Neural progenitor cell (in vitro differentiated cells): Measurements from ENCODE around the gene CEP76. TPM values are rescaled to one million over a fixed set of nuclear protein-coding genes. Genes with fewer than 3 reads are reported as not detected.

Experiments
- DNase-seq: peaks from one replicate; pipeline ENCODE4 v3.0.0-alpha.2; 2016; ENCODE audit warnings: low spot score
- H2AFZ ChIP-seq: fragments of 200-600 bp; sonication (generic); replicated peaks from 2 replicates; pipeline ENCODE4 v1.6.1; 2016; ENCODE audit warnings: antibody characterized with exemption
- H3F3A ChIP-seq: fragments of 200-600 bp; sonication (generic); 2 replicates; pipeline ENCODE4 v1.6.1; 2016; ENCODE audit warnings: antibody characterized with exemption, low read depth
- H3K27ac ChIP-seq: fragments of 200-600 bp; sonication (generic); 2 replicates; pipeline ENCODE4 v1.5.1; 2016; ENCODE audit warnings: mild to moderate bottlenecking
- H3K27me3 ChIP-seq: fragments of 200-600 bp; sonication (generic); 2 replicates; pipeline ENCODE4 v1.6.1; 2016; ENCODE audit warnings: mild to moderate bottlenecking, moderate library complexity
- H3K36me3 ChIP-seq: fragments of 200-600 bp; sonication (generic); 2 replicates; pipeline ENCODE4 v1.5.1; 2016
- H3K4me1 ChIP-seq: fragments of 200-600 bp; sonication (generic); 2 replicates; pipeline ENCODE4 v1.6.1; 2016; ENCODE audit warnings: mixed run types
- H3K4me2 ChIP-seq: fragments of 200-600 bp; sonication (generic); 2 replicates; pipeline ENCODE4 v1.6.1; 2016
- H3K4me3 ChIP-seq: fragments of 200-600 bp; sonication (generic); 2 replicates; pipeline ENCODE4 v1.5.1; 2016
- H3K79me2 ChIP-seq: fragments of 200-600 bp; sonication (generic); 2 replicates; pipeline ENCODE4 v1.6.1; 2016; ENCODE audit warnings: low read depth
- H3K9ac ChIP-seq: fragments of 200-600 bp; sonication (generic); 2 replicates; pipeline ENCODE4 v1.6.1; 2016
- H3K9me3 ChIP-seq: fragments of 200-600 bp; sonication (generic); 2 replicates; pipeline ENCODE4 v1.5.1; 2016; ENCODE audit warnings: low read depth
- H4K20me1 ChIP-seq: fragments of 200-600 bp; sonication (generic); 2 replicates; pipeline ENCODE4 v1.6.1; 2016; ENCODE audit warnings: low read depth
- H3K27ac Mint-ChIP-seq: 3 replicates; pipeline ENCODE4 v1.8.0; 2021; ENCODE audit warnings: mixed read lengths
- H3K27me3 Mint-ChIP-seq: 2 replicates; pipeline ENCODE4 v1.8.0; 2022; ENCODE audit warnings: low read depth, mild to moderate bottlenecking, inconsistent platforms, moderate library complexity, mixed read lengths; ENCODE audit not compliant: insufficient read depth
- H3K36me3 Mint-ChIP-seq: 3 replicates; pipeline ENCODE4 v1.8.0; 2021; ENCODE audit warnings: mixed read lengths
- H3K4me1 Mint-ChIP-seq: 3 replicates; pipeline ENCODE4 v1.8.0; 2021; ENCODE audit warnings: mixed read lengths
- H3K4me3 Mint-ChIP-seq: 3 replicates; pipeline ENCODE4 v1.8.0; 2021; ENCODE audit warnings: mild to moderate bottlenecking, moderate library complexity, mixed read lengths
- H3K9me3 Mint-ChIP-seq: 3 replicates; pipeline ENCODE4 v1.8.0; 2020; ENCODE audit warnings: mixed read lengths
- CTCF ChIP-seq: fragments of 200-600 bp; sonication (generic); IDR thresholded peaks from 2 replicates; pipeline ENCODE4 v1.5.1; 2017; ENCODE audit warnings: antibody characterized with exemption, mild to moderate bottlenecking
- EZH2 ChIP-seq: fragments of 200-600 bp; sonication (generic); IDR thresholded peaks from 2 replicates; pipeline ENCODE4 v1.6.1; 2017; ENCODE audit warnings: antibody characterized with exemption, mild to moderate bottlenecking, moderate library complexity
- EZH2phosphoT487 ChIP-seq: fragments of 200-600 bp; sonication (generic); IDR thresholded peaks from 2 replicates; pipeline ENCODE4 v1.6.1; 2017; ENCODE audit warnings: antibody characterized with exemption
- total RNA-seq: library from RNA; depleted of rRNA; stranded (reverse); fragments of >200 nt; gene quantifications from 2 replicates; pipeline ENCODE4 v1.2.3, GENCODE V29; 2015; ENCODE audit warnings: low replicate concordance

Gene CEP76
- total RNA-seq, 1 donor from 2014 or later = 44.8 TPM

GRCh38 chr18:12744103-12744502 lies 41.6 kb upstream of the CEP76 start:
- Mint-ChIP-seq H3K4me3 (no peak overlapping the region), H3K36me3 (no peaks in the 10 kb centered on the region), H3K27me3 (peaks cover 2% of the 10 kb centered on the region), H3K9me3 (peaks cover 2% of the 10 kb centered on the region), H3K4me1 (no peaks in the 10 kb centered on the region), H3K27ac (no peak overlapping the region)
- Histone ChIP-seq H3K36me3 (no peaks in the 10 kb centered on the region), H3K4me3 (no peak overlapping the region), H3K9ac (no peak overlapping the region), H3F3A (no peaks in the 10 kb centered on the region), H3K27ac (no peak overlapping the region), H3K27me3 (no peaks in the 10 kb centered on the region), H2AFZ (no peak overlapping the region), H4K20me1 (no peaks in the 10 kb centered on the region), H3K4me2 (no peak overlapping the region), H3K4me1 (no peaks in the 10 kb centered on the region), H3K9me3 (no peaks in the 10 kb centered on the region), H3K79me2 (no peaks in the 10 kb centered on the region)
- TF ChIP-seq CTCF = peak; percentile 40
- no peak for TF ChIP-seq EZH2phosphoT487
- DNase-seq = no peak

GRCh38 chr18:12742453-12742852 lies 39.9 kb upstream of the CEP76 start:
- DNase-seq = no peak
- no peaks in the 10 kb centered on the region for H3K79me2 ChIP-seq
- Mint-ChIP-seq H3K36me3 (no peaks in the 10 kb centered on the region), H3K27ac (no peak overlapping the region), H3K27me3 (peaks cover 3% of the 10 kb centered on the region), H3K4me3 (no peak overlapping the region), H3K4me1 (no peaks in the 10 kb centered on the region), H3K9me3 (peaks cover 2% of the 10 kb centered on the region)
- H3K9ac ChIP-seq = no peak overlapping the region
- no peaks in the 10 kb centered on the region for H3K36me3 ChIP-seq
- H4K20me1 ChIP-seq = no peaks in the 10 kb centered on the region
- no peaks in the 10 kb centered on the region for H3K4me1 ChIP-seq
- H3K9me3 ChIP-seq = no peaks in the 10 kb centered on the region
- no peak overlapping the region for H3K4me2 ChIP-seq
- TF ChIP-seq CTCF (no peak), EZH2phosphoT487 (no peak), EZH2 (no peak)
- no peak overlapping the region for H3K27ac ChIP-seq
- H3K27me3 ChIP-seq = no peaks in the 10 kb centered on the region
- H2AFZ ChIP-seq = no peak overlapping the region
- no peak overlapping the region for H3K4me3 ChIP-seq
- H3F3A ChIP-seq = no peaks in the 10 kb centered on the region

- Histone ChIP-seq H3K27me3 (no peaks in the 10 kb centered on the region), H3K27ac (no peak overlapping the region), H3K9ac (no peak overlapping the region), H3K4me2 (no peak overlapping the region), H3K4me3 (no peak overlapping the region), H3K9me3 (no peaks in the 10 kb centered on the region), H4K20me1 (no peaks in the 10 kb centered on the region), H2AFZ (no peak overlapping the region), H3F3A (no peaks in the 10 kb centered on the region), H3K4me1 (no peaks in the 10 kb centered on the region), H3K79me2 (no peaks in the 10 kb centered on the region), H3K36me3 (no peaks in the 10 kb centered on the region)
- Mint-ChIP-seq H3K4me1 (no peaks in the 10 kb centered on the region), H3K36me3 (no peaks in the 10 kb centered on the region), H3K27ac (no peak overlapping the region), H3K27me3 (peaks cover 3% of the 10 kb centered on the region), H3K4me3 (no peak overlapping the region), H3K9me3 (peaks cover 2% of the 10 kb centered on the region)
- DNase-seq = no peak
- no peak for TF ChIP-seq EZH2phosphoT487
- TF ChIP-seq CTCF = no peak
- no peak for TF ChIP-seq EZH2
Observed at GRCh38 chr18:12741351-12741750, 38.8 kb upstream of the CEP76 start.
